HG03095 (cell line): Measurements from ENCODE around the gene AKIRIN2.
"Not testable (repeated sequence)": the region's sequence is repeated elsewhere in the genome, so short reads cannot be mapped to it uniquely, and the experiment has no call there.

Experiments
- ATAC-seq: cut with Tn5 transposase; IDR thresholded peaks from one replicate; pipeline ENCODE4 v1.9.1; 2021; ENCODE audit warnings: moderate library complexity; ENCODE audit not compliant: unreplicated experiment

The AKIRIN2 gene

DNA sequence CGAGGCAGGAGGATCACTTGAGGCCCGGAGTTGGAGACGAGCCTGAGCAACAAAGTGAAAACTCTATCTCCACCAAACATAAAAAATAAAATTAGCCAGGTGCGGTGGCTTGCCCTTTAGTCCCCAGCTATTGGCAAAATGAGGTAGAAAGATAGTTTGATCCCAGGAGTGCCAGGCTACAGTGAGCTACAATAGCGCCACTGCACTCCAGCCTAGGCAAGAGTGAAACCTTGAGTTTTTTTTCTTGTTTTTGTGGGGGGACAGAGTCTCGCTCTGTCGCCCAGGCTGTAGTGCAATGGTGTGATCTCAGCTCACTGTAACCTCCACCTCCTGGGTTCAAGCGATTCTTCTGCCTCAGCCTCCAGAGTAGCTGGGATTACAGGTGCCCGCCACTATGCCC lies 14.1 kb downstream of the AKIRIN2 start:
- ATAC-seq, result not testable (repeated sequence)

DNA sequence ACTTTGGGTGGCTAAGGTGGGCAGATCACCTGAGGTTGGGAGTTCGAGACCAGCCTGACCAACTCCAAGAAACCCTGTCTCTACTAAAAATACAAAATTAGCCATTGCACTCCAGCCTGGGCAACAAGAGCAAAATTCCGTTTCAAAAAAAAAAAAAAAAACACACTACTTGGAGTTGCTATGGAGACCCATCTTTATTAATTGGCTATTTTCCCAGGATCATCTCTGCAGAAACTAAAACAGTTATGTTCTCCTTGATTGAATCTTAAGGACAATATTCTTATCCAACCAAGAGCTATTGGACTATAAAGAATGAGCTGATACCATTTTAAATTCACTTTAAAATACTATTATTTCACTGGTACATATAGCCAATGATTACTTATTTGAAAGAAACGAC lies 14.7 kb downstream of the AKIRIN2 start:
- ATAC-seq, result no peak

DNA sequence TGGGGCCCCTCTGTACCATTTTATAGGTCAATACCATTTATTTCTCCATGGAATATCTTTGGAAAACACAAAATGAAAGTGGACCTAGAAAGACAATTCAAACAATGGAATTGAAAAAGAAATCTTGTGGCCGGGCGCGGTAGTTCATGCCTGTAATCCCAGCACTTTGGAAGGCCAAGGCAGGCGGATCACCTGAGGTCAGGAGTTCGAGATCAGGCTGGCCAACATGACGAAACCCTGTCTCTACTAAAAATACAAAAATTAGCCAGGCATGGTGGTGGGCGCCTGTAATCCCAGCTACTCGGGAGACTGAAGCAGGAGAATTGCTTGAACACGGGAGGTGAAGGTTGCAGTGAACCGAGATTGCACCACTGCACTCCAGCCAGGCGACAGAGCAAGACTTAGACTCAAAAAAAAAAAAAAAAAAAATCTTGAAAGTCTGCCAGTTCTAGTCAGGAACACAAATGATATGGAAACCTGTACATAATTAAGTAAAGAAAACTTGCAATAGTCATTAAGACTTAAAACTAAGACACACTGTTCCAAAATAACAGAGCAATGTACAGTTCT lies 15.3 kb downstream of the AKIRIN2 start:
- not testable (repeated sequence) for ATAC-seq

DNA sequence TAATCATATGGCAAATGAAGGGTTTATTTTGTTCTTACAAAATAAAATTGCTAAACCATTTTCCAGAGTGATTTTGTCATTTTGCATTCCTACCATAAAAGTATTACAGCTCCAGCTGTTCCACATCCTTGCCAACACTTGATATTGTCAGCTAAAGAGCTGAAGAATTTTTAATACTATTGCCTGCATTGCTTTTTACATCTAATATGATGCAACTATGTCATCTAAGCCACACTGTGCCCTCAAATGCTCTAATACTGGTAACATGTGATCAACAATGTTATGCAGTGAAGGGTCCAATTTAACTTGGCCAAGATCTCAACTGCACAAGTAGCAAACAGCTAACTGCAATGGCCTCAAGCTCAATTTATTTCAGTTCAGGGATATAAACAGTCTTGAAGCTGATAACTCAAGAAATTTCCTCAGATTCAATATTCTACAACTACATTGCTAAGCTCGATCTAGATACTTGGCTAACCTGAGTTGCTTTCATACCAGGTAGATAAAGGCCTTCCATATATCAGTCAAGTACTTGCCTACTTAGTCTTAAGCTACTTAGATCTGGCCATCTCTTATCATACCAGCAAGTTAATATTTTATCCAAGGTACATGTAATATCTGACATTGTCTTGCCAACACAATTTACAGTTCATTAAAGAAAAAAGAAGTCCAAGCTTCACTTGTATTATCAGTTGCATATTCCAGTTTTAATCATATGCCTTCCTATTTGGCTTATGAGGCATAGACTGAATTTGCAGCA lies 17.0 kb downstream of the AKIRIN2 start:
- no peak for ATAC-seq

DNA sequence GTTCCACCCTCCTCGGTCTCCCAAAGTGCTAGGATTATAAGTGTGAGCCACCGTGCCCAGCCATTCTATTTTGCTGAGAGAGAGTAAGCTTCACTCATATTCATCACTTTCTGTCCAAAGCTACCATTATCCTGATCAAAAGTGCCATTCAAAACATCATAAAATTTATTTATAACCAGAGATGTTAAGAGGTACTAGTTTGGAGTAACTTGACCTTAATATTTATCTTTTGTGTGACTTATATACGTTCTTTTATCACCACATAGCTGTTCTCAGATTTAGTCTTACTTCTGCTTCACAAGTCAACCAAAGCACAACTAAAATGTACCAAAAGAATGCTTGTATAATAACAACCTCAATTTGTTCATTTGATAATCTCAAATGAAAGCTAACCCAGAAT lies 18.1 kb downstream of the AKIRIN2 start:
- no peak for ATAC-seq

DNA sequence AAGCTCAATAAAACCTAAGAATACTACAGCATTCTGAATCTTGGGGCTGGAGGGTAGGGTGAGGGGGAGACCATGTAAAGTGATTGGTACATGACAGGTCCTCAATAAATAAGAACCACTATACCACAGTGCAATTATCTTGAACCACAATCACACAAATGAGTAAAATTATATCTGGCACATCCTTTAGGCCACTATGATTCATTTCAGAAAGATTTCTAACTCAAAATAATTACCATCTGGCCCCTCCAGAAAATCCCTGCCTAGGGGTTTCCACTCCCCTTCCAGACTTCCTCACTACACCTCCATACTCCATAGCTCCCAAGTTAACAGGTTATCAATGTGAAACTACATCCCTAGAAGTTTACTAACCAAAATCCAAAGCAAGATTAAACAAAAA lies 19.7 kb downstream of the AKIRIN2 start:
- no peak for ATAC-seq

DNA sequence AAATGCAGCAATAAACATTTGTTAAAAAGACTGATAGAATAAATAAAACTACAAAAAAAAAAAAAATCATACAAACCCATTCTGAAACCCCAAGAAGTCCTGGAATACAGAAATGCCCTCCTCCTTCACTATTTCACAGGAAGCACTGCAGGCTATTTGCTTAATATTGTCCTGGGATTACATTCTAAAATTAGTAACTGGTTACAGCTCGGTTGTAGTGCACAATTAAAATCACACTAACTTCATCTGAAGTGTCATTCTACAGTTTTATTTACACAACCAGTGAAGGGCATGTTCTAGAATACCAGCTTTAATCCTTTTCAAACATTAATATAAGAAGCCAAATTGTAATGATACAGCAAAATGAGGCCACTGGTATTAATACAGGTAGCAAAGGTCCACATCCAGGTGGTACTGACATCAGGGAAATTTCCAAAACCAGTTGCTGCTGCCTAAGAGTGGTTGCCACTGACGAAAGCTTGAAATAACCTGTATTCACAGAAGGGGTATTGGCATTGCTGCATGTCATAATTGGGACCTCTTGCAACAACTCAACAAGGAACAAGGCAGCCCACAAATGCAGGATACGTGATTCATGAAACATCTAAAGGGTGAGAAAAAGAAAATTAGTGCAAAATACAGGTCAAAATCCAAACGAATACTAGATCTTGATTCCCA lies 26.9 kb downstream of the AKIRIN2 start:
- ATAC-seq, result no peak

DNA sequence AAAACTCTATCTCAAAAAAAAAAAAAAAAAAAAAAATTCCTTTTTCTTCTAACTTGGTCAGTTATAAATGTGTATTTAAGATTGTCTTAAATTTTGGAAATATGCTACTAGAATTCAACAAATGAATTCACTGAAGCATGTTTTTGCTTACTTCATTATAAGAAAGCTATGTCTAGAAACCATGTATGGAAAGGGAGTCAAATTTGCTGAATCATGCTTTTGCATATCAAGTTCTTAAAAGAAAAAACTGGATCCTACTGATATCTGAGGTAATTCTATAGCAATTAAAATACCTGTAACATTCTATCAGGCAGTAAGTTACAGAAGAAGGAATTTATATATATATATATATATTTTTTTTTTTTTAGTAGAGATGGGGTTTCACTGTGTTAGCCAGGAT lies 27.7 kb downstream of the AKIRIN2 start:
- ATAC-seq, result no peak

DNA sequence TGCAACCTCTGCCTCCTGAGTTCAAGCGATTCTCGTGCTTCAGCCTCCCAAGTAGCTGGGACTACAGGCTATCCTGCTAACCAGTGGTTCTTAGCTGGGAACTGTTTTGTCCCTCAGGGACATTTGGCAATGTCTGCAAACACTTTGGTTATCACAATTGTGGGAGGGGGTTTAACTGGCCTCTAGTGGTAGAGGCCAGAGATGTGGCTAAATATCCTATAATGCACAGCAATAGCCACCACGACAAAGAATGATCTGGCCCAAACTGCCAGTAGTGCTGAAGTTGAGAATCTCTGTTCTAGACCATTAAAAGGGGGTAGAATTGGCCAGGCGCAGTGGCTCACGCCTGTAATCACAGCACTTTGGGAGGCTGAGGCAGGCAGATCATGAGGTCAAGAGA lies 28.8 kb downstream of the AKIRIN2 start:
- no peak for ATAC-seq

DNA sequence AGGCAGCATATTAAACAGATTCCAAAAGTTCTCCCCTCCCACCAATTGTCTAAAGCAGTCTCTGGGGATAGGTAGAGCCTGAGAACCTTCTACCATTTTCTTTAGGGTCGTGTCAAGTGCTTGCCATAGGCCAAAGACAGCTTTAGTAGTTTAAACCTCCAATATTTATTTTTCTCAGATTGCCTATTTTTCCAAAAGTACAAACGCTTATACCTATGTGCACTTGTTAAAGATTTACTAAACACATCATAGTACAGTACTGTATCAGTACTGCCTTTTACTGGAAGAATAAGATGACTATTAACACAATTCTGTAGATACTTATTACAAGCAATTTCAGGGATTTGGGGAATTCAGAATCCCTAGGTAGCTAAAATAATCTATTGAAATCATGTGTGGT lies 29.4 kb downstream of the AKIRIN2 start:
- ATAC-seq, result no peak

DNA sequence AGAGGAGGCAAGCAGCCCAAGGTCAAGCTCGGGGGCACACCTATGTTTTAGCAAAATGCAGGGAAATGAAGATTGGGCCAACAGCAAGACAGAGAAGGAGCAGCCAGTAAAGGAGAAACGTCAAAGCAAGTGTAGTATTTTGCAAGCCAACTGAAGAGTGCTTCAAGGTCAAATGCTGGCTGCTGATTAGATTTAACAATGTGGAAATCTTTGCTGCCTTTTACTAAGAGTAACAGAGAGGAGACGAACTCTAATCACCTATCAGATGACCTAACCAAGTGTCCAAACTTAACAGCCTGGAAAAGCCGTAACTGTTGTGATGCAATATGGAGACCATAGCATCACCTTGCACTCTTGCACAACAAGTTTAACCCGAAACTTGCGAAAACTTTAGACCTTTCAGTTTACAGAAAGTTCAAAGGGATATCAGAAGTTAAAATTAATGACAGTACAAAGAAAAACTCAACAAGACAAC lies 30.4 kb downstream of the AKIRIN2 start:
- ATAC-seq, result no peak

DNA sequence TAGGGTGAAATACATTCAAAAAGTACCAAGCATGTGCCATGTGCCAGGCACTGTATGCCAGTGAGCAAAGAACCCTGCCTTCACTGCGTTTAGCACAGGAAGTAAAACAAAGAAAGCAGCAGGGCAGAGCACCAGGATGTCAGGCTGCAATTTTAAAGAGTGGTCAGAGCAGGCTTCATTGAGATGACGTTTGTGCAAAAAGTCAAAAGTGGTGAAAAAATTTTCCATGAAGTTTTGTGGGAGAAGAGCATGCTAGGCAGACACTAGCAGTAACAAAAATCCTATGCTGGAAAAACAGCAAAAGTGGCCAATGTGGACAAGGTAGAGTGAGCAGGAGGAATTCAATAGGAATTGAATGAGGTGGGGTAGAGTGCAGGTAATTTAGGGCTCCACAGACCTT lies 31.3 kb downstream of the AKIRIN2 start:
- no peak for ATAC-seq

DNA sequence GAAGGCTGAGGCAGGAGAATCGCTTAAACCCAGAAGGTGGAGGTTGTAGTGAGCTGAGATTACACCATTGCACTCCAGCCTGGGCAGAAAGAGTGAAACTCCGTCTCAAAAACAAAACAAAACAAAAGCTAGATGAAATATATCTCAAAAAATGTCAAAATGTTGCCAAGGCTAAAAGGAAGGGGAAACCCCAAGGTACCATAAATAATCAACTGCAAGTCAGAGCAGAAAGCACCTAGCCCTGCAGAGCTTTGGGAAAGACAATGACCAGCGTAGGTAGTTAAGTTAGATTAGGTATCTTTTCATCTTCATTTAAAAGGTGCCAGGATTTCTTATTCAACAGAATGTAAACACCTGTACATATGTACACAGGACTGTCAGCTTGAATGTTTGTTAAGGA lies 33.0 kb downstream of the AKIRIN2 start:
- no peak for ATAC-seq

DNA sequence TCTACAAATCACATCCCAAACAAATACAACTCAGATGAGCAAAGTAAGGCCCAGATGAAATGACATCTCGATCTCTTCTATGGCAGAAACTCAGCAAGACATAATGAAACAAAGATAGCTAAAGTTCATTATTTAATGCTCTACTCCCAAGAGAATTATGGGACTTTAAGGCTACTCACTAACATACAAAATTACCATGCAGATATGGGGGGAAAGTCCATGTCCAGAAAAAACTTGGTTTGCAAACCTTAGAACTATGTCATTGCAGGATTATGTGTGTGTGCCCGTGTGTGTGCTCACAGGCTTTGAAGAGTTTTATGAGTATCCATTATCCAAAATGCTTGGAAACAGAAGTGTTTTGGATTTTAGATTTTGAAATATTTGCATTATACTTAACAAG lies 34.0 kb downstream of the AKIRIN2 start:
- ATAC-seq, result no peak

DNA sequence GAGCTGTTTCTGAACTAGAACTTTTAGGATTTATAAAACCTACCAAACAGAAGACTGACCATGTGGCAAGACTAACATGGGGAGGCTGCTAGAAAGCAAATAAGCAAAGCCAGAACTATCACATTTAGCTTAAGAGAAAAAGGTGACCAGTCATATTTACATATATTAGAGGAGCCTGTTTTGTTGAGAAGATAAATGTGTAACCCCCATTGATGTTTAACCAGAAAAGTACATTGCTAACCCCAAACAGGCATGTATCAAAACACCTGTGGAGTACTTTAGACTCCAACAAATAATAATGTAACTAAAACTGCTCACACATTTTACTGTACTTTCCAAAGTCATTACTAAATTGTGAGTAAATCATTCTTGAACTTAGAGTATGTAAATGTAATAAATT lies 35.0 kb downstream of the AKIRIN2 start:
- no peak for ATAC-seq

DNA sequence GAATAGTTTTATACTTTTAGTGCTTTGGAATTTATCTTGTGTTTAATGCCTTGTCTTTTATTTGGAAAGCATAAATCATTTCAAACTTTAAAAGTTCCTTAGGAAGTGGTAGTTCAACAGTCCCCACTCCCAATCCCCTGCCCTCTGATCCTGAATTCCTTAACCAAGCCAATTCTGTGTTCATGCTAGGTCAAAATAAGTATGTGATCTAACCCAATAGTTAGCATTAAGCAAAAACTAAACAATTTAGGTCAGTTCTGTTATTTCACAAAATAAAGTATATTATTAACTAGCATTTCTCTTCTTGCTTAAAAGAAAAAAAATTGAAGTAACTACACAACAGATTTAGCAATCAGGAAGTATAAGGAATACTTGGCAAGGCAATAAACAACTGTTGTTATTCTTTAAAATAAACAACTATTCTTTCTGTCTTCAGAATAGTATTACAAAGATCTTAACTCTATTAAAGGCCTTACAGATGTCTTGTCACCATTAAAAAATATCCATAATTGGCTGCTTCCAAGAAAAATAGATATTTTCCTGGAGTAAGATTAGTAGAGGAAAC lies 37.0 kb downstream of the AKIRIN2 start:
- ATAC-seq, result no peak

DNA sequence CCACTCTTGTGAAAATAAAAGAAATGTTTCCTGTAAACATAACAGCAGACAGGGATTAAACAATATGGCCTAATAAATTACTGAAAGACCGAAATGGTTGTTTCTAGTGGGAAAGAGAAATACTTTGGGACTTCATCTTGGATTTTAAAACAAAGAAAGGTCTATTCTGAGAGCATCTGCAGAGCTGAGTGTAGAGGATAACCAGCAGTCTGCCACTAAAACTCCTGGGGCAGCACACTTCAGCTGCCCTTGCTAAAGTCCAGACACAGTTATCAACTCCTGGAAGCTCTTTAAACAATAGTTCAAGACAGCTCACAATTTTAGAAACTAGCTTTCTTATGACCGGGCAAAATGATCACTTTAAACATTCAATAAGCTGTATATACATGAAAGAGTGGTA lies 38.6 kb downstream of the AKIRIN2 start:
- ATAC-seq, result no peak

DNA sequence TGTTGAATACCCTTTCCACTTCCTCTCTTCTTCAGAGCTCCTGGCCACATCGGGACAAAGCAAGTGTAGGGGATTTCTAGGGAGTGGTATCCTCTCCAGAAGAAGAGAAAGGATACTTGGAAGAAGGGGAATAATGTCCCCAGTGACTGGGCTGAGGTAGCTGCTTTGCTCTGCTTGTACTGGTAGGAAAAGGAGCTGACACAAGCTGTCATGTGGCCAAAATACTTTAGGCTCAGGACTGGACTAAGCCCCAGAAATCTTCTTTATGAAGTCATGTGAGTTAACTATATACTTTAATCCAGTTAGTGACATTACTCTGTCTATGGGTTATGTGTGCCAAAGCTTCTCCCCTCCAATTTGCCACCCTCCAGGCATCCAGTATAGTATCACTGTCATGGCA lies 40.5 kb downstream of the AKIRIN2 start:
- ATAC-seq, result no peak

DNA sequence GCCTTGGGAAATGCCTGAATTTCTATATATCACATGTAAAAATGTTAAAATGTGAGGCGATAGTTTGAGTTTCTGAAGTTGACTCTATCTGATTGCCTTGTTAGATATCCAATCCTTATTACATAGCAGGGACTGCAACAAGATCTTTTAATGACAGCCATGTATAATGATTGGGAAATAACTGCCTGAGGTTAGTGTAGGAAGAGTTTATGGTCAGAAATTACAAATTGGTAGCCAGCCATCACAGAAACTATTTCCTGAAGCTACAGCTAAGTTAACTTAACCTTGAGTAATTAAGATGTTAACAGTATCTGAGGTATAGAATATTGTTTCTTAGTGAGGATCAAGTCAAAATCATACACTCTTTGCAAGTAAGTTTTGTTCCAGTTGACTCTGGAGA lies 41.0 kb downstream of the AKIRIN2 start:
- no peak for ATAC-seq

DNA sequence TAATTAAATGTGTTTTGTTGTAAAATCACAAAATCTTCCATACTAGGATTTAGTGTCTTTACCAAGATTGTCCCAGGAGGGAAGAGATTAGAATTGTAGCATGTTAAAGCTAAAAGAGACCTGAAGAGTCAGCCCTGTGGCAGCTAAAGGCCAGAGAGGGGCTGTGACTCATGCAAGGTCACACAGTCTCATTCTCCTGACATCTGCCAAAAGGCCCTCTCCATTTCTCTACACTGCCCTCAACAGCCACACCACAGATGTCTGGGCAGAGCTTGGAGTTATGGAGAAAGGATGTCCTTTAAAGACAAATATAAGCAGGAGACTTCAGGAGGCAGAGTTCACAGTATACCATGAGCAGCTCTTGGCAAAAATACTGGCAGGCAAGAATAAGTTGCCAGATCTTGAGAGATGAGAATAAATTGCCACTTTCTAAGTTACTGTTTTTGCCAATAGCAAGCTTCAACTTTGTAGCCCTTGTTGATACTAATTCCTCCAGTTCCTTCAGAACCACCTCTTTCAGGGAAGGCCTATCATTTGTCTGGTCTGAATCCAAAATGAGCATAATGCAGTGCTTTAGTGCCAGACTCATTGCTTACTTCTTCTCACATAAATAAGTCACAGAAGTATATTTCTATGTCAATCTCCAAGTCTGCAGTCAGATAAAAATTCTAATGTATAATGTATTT lies 41.7 kb downstream of the AKIRIN2 start:
- ATAC-seq, result no peak

DNA sequence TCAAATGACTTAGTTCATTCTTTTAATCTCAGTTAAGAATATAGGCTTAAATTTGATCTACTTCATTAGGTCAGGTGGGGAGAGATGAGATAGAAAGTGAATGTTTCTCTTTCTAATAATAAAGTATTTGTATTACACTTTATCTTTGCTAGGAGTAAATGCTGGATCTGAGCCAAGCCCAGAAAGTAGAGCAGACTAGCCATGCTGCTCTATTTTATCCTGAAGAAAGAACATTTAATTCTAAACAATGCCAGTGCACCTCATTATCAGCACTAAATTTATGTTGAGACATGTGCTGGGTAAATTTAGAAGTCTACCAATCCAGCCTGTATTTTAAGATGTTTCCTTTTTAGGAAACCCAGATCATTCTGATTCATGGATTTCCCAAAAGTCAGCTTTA lies 43.5 kb downstream of the AKIRIN2 start:
- ATAC-seq, result no peak
